Epithelial cell of proximal tubule (primary cell): ENCODE data around the gene TRAF3. TPM values are rescaled to one million over a fixed set of nuclear protein-coding genes. Genes with fewer than 3 reads are reported as not detected.
A peak's percentile ranks its signal among the peaks of the same experiment; 100 is the strongest.

ENCODE experiments used
- DNase-seq: peaks from one replicate; pipeline ENCODE4 v3.0.0-alpha.2; 2011; ENCODE audit warnings: low read depth
- H3K4me3 ChIP-seq: 2 replicates; pipeline ENCODE4 v1.5.1; 2011; ENCODE audit warnings: low read depth, mild to moderate bottlenecking, low read length
- total RNA-seq: library from RNA; depleted of rRNA; stranded (reverse); fragments of >200 nt; gene quantifications from 2 replicates; pipeline ENCODE4 v1.2.3, GENCODE V29; 2015
- TF ChIP-seq, protein P1 (sequence below): conservative IDR thresholded peaks from 2 replicates; pipeline ENCODE4 v1.5.1; 2012; ENCODE audit warnings: low read depth, mild to moderate bottlenecking, low read length

TRAF3 gene
- total RNA-seq, 1 donor from 2014 or later = 21.9 TPM

DNA sequence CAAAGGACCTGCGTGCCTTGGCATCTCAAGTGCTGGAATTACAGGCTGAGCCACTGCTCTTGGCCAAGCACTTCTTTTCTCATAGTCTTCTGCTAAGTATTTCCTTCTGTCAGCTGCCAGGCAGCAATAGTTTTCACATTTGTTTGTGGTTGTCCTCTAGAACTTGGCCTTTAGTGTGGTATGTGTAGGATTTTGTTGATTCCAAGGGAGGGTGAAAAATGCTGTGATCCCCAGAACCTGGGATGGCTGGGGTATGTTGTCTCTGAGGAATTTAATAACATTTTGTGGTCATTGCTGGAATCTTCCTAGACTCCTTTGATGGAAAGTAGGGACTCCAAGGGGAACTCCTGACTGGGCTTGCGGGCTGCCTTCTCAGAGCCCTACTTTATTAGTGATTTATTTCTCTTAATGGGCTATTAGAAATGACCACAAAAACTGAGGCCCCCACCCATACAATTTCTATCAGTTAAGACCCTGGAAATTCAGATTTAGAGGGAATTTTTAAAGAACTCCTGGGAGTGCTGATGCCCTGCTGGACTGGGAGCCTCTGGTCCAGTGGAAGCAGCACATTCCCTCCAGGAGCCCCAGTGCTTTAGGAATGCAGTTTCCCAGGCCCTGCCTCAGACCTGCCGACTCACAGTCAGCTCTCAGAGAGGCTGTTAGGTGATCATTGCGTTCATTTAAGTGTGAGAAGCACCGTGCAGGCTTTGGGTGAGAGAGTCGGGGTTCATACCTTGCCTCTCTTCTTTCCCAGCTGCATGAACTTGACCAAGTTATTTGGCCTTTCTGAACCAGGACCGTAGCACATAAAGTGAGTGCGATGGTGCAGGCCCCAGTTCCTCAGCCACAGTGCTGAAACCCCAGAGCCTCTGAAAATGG, 22.7 kb downstream of the TRAF3 start:
- H3K4me3 ChIP-seq = no peak overlapping the region
- no peak for DNase-seq
- TF ChIP-seq, protein P1, sequence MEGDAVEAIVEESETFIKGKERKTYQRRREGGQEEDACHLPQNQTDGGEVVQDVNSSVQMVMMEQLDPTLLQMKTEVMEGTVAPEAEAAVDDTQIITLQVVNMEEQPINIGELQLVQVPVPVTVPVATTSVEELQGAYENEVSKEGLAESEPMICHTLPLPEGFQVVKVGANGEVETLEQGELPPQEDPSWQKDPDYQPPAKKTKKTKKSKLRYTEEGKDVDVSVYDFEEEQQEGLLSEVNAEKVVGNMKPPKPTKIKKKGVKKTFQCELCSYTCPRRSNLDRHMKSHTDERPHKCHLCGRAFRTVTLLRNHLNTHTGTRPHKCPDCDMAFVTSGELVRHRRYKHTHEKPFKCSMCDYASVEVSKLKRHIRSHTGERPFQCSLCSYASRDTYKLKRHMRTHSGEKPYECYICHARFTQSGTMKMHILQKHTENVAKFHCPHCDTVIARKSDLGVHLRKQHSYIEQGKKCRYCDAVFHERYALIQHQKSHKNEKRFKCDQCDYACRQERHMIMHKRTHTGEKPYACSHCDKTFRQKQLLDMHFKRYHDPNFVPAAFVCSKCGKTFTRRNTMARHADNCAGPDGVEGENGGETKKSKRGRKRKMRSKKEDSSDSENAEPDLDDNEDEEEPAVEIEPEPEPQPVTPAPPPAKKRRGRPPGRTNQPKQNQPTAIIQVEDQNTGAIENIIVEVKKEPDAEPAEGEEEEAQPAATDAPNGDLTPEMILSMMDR = no peak

DNA sequence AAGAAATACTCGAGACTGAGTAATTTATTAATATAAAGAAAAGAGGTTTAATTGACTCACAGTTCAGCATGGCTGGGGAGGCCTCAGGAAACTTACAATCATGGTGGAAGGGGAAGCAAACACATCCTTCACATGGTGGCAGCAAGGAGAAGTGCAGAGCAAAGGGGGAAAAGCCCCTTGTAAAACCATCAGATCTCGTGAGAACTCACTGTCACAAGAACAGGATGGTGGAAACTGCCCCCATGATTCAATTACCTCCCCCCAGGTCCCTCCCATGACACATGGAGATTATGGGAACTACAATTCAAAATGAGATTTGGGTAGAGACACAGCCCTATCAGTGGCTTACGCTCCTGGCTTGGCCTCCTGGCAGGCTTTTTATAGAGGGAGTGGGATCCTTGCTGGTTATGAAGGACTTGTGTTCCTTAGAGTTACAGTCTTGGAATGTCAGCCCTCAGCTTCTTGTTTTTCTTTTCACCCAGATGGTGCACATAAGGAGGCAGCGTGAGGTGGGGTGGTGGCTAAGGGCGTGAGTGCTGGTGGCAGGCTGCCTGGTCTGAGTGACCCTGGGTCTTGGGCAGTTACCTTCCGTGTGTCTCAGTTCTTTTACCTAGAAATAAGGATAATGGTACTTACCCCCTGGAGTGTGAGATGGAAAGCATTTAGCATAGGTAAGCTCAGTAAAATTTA, 25.7 kb downstream of the TRAF3 start:
- TF ChIP-seq, protein P1 = no peak
- DNase-seq = no peak

DNA sequence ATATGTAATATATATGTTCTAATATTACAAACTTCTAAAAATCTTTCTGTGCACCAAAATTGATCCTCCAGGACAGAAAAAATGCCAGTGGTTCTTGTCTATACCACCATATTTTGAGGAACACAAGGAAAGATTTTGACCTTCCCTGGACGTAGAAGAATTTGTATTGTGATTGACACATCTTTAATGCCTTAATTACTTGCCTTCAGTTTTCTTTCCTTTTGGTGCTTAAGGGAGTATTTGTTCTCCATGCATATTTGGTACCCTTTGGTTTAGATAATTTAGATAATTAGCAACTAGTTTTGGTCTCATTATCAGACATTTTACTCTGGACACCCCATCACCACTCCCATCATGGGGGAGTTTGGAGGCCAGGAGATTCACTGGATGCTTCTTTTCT, 27.6 kb downstream of the TRAF3 start:
- DNase-seq = no peak
- TF ChIP-seq, protein P1 = no peak
- H3K4me3 ChIP-seq = no peak overlapping the region

More for the DNA sequence above, 25.7 kb downstream of the TRAF3 start:
- H3K4me3 ChIP-seq = no peak overlapping the region

DNA sequence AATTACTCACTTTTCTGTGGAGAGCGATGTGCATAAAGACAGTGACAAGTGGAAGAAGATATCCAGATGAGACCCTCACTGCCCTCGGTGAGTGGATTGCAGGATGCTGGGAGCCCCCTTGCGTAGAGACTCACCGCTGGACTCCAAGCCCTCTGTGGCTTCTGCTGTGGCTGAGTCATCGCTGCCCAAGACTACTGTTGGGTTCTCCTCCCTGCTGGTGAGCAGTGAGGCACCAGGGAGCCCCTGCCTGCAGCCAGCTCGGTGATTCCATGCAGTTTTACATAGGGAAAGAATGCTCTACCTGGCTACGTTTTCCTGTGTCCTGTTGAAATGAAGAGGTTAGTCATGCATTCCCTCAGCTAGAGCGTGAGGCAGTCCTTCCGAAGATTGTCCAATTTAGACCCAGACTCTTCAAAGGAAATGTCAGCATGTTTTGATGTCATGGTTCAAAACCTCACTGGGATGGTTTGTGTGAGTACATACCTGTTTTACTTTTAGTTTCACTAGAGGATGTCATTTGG, 28.2 kb downstream of the TRAF3 start:
- H3K4me3 ChIP-seq = no peak overlapping the region
- DNase-seq = no peak

DNA sequence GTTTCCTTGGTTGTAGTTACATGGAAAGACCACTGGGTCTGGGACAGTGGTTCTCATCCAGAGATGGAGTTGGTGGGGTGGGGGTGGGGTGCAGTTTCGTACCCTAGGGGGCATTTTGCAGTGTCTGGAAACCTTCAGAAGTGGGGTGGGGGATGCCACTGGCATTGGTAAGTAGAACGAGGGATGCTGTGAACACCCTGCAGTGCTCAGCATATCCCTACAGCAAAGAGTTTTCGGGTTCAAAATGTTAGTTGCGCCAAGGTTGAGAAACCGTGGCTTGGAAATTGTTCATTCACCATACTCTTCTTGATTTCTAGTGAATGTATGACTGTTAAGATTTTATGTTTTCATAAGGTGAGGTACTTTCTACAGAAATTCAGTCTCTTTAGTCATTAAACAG, 28.7 kb downstream of the TRAF3 start:
- TF ChIP-seq, protein P1 = peak; percentile 14
- DNase-seq = no peak
- no peak overlapping the region for H3K4me3 ChIP-seq

More for the DNA sequence above, 28.2 kb downstream of the TRAF3 start:
- TF ChIP-seq, protein P1 = peak; percentile 10

DNA sequence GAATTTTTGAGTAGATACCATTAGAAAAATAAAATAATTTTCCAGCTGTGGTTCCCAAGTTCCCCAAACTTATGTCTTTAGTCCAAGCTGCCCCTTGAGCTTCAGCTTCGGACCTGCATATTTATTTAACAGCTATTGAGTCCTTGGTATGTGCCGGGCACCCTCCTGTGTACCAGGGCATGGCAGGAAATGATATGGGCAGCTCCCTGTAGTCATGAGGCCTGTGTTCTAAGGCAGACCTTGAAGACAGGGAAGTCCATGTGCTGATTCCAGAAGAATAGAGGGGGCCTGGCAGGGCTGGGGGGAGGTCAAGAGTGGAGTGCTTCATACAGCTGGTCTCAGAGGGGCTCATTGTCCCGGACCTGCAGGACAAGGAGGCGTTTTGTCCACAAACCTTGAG, 29.2 kb downstream of the TRAF3 start:
- no peak for DNase-seq
- TF ChIP-seq, protein P1 = no peak
- H3K4me3 ChIP-seq = no peak overlapping the region
